Measurements from ENCODE around the gene BTBD16.

DNA sequence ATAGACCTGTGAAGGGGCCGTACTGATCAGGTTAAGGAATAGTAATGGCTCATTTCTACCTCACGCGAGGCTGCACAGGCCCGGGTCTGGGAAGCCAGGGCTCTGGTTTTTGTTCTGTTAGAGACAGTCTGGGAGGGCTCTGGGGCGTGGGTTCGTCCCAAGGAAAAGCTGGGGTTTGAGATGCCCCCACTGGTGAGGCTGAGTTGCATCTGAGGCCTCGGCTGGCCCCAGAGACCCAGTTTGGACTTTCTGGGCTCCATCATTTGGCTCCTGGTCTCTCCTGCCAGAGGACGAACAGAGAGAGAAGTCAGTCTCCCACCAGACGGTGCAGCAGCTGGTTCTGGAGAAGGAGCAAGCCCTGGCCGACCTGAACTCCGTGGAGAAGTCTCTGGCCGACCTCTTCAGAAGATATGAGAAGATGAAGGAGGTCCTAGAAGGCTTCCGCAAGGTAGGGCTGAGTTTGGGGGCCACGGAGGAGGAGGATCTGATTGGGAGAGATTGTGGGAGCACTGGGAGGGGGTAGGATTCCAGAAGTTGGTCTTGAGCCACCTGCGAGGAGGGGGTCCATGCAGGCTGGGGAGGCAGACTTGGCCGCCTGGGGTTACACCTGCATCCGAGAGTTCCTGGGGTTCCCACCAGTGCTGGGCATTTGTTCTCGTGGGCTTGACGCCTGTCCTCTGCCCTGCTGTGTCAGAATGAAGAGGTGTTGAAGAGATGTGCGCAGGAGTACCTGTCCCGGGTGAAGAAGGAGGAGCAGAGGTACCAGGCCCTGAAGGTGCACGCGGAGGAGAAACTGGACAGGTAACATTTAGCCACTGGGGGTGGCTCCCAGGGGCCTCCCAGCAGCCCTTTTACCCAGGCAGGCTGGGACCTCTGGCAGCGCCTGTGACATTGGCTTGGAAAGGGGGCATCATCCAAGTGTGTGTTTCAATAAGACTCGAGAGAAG lies 22.5 kb upstream of the BTBD16 start:
- TF ChIP-seq, protein P1, sequence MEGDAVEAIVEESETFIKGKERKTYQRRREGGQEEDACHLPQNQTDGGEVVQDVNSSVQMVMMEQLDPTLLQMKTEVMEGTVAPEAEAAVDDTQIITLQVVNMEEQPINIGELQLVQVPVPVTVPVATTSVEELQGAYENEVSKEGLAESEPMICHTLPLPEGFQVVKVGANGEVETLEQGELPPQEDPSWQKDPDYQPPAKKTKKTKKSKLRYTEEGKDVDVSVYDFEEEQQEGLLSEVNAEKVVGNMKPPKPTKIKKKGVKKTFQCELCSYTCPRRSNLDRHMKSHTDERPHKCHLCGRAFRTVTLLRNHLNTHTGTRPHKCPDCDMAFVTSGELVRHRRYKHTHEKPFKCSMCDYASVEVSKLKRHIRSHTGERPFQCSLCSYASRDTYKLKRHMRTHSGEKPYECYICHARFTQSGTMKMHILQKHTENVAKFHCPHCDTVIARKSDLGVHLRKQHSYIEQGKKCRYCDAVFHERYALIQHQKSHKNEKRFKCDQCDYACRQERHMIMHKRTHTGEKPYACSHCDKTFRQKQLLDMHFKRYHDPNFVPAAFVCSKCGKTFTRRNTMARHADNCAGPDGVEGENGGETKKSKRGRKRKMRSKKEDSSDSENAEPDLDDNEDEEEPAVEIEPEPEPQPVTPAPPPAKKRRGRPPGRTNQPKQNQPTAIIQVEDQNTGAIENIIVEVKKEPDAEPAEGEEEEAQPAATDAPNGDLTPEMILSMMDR (IDR thresholded peaks at IDR 0.05) = no peak
- no peak for TF ChIP-seq EZH2 (IDR thresholded peaks at IDR 0.05; ENCODE audit: borderline replicate concordance, insufficient read depth, low read depth, low read length, poor library complexity, severe bottlenecking)

Data from B cell (primary cell).